ENCODE results near the gene MSMO1. TPM values are rescaled to one million over a fixed set of nuclear protein-coding genes. Genes with fewer than 3 reads are reported as not detected.

MSMO1 gene
- total RNA-seq, 2 donors from 2014 or later, result 12.1 to 15.2 TPM

DNA sequence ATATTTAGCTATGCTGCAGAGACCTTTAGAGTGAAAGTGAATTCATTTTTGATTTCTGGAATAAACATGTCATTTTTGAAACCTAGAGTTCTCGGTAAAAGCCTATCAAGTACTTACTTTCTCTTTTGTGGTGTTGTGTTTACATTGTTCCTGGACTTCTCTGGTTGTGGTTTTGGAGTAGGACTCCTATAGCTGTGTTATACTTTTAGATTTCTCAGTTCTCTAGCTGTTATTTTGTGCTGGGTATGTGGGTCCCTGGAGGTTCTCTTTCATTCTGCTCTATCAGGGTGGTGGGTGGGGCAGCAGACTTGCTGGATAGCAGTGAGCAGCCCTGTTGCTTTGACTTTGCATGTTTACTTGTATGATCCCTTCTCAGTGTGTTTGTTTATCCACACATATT lies 25.6 kb upstream of the MSMO1 start:
- peaks cover 17% of the 10 kb centered on the region for H3K4me1 Mint-ChIP-seq
- no peaks in the 10 kb centered on the region for H3K9me3 ChIP-seq (ENCODE audit: control insufficient read depth, low read length, poor library complexity, severe bottlenecking)
- H3K36me3 Mint-ChIP-seq (ENCODE audit: low read depth), result peaks cover 5% of the 10 kb centered on the region

GRCh38 chr4:165302658-165303057 lies 24.8 kb upstream of the MSMO1 start:
- no peaks in the 10 kb centered on the region for H3K9me3 ChIP-seq (ENCODE audit: control insufficient read depth, low read length, poor library complexity, severe bottlenecking)
- Mint-ChIP-seq H3K27me3 (no peaks in the 10 kb centered on the region), H3K4me1 (peaks cover 17% of the 10 kb centered on the region), H3K27ac (peak overlapping the region; percentile 43), H3K4me3 (no peak overlapping the region), H3K36me3 (ENCODE audit: low read depth) (peaks cover 5% of the 10 kb centered on the region)
- DNase-seq (no peak), ATAC-seq (no peak)

More for the DNA sequence above, 25.6 kb upstream of the MSMO1 start:
- H3K27me3 Mint-ChIP-seq, result no peaks in the 10 kb centered on the region
- H3K4me3 Mint-ChIP-seq, result peak overlapping the region; percentile 90
- peak overlapping the region; percentile 93 for H3K27ac Mint-ChIP-seq
- DNase-seq, result no peak
- peak; percentile 57 for ATAC-seq

DNA sequence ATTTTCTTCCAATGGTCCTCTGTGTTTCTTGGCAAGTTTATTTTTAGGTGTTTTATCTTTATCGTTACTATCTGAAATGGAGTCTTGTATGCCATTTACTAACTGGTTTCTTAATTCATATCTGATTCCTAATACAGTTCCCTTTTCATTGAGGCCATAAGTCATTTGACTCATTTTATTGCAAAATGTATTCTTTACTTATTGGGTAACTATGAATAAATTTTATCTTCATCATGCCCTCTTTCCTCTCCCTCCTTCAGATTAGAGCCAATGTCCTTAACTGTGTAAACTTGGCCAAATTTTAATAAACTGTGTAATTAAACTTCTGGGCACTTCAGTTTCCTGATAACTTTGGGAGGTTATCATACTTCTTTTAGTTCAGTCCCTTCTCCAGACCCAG lies 19.3 kb upstream of the MSMO1 start:
- DNase-seq (no peak), ATAC-seq (no peak)
- H3K4me1 Mint-ChIP-seq, result peaks cover 5% of the 10 kb centered on the region
- no peak overlapping the region for H3K4me3 Mint-ChIP-seq
- H3K27me3 Mint-ChIP-seq, result no peaks in the 10 kb centered on the region
- no peak overlapping the region for H3K27ac Mint-ChIP-seq
- no peaks in the 10 kb centered on the region for H3K9me3 ChIP-seq (ENCODE audit: control insufficient read depth, low read length, poor library complexity, severe bottlenecking)
- peaks cover 7% of the 10 kb centered on the region for H3K36me3 Mint-ChIP-seq (ENCODE audit: low read depth)

GRCh38 chr4:165308606-165309005 lies 18.9 kb upstream of the MSMO1 start:
- DNase-seq (no peak), ATAC-seq (no peak)
- Mint-ChIP-seq H3K27ac (no peak overlapping the region), H3K4me1 (peaks cover 5% of the 10 kb centered on the region), H3K36me3 (ENCODE audit: low read depth) (peaks cover 7% of the 10 kb centered on the region), H3K27me3 (no peaks in the 10 kb centered on the region), H3K4me3 (no peak overlapping the region)
- H3K9me3 ChIP-seq (ENCODE audit: control insufficient read depth, low read length, poor library complexity, severe bottlenecking), result no peaks in the 10 kb centered on the region

DNA sequence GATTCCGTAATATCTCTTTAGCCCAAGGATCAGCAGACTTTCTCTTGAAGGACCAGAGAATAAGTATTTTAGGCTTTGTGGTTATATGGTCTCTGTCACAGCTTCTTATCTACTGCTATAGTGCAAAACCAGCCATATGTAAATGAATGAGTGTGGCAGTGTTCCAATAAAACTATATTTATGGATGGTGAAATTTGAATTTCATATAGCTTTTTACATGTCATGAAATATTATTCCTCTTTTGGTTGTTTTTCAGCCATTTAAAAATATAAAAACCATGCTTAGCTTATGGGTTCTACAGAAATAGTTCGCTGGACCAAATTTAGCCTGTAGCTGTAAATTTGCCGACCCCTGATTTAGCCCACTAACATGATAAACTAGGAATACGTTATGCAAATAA lies 18.0 kb upstream of the MSMO1 start:
- no peak overlapping the region for H3K4me3 Mint-ChIP-seq
- no peaks in the 10 kb centered on the region for H3K9me3 ChIP-seq (ENCODE audit: control insufficient read depth, low read length, poor library complexity, severe bottlenecking)
- H3K36me3 Mint-ChIP-seq (ENCODE audit: low read depth), result peaks cover 7% of the 10 kb centered on the region
- H3K4me1 Mint-ChIP-seq, result peaks cover 2% of the 10 kb centered on the region
- DNase-seq (no peak), ATAC-seq (no peak)
- no peaks in the 10 kb centered on the region for H3K27me3 Mint-ChIP-seq
- H3K27ac Mint-ChIP-seq, result no peak overlapping the region

GRCh38 chr4:165312506-165312905 lies 15.0 kb upstream of the MSMO1 start:
- DNase-seq (no peak), ATAC-seq (no peak)
- Mint-ChIP-seq H3K4me1 (no peaks in the 10 kb centered on the region), H3K36me3 (ENCODE audit: low read depth) (peaks cover 4% of the 10 kb centered on the region), H3K27ac (peak overlapping the region; percentile 16), H3K27me3 (no peaks in the 10 kb centered on the region), H3K4me3 (no peak overlapping the region)
- H3K9me3 ChIP-seq (ENCODE audit: control insufficient read depth, low read length, poor library complexity, severe bottlenecking), result no peaks in the 10 kb centered on the region

GRCh38 chr4:165319030-165319429 lies 8.4 kb upstream of the MSMO1 start:
- ATAC-seq (no peak), DNase-seq (no peak)
- Mint-ChIP-seq H3K27ac (no peak overlapping the region), H3K27me3 (no peaks in the 10 kb centered on the region), H3K4me3 (no peak overlapping the region), H3K4me1 (peaks cover 2% of the 10 kb centered on the region), H3K36me3 (ENCODE audit: low read depth) (no peaks in the 10 kb centered on the region)
- no peaks in the 10 kb centered on the region for H3K9me3 ChIP-seq (ENCODE audit: control insufficient read depth, low read length, poor library complexity, severe bottlenecking)

DNA sequence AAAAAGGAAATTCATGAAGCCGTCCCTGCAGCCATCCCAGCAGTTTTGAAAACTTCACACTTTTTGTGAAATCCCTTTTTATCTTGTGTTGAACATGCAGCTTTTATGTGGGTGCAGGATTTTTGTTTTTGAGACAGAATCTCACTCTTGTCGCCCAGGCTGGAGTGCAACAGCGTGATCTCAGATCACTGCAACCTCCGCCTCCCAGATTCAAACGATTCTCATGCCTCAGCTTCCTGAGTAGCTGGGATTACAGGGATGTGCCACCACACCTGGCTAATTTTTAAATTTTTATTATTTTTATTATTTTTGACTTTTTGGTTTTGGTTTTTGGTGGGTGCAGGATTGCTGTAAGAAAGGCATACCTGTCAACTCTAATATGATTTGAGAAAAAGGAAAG lies 8.0 kb upstream of the MSMO1 start:
- Mint-ChIP-seq H3K27ac (no peak overlapping the region), H3K36me3 (ENCODE audit: low read depth) (no peaks in the 10 kb centered on the region), H3K4me1 (peaks cover 2% of the 10 kb centered on the region), H3K27me3 (no peaks in the 10 kb centered on the region), H3K4me3 (no peak overlapping the region)
- H3K9me3 ChIP-seq (ENCODE audit: control insufficient read depth, low read length, poor library complexity, severe bottlenecking), result no peaks in the 10 kb centered on the region
- ATAC-seq (no peak), DNase-seq (no peak)

DNA sequence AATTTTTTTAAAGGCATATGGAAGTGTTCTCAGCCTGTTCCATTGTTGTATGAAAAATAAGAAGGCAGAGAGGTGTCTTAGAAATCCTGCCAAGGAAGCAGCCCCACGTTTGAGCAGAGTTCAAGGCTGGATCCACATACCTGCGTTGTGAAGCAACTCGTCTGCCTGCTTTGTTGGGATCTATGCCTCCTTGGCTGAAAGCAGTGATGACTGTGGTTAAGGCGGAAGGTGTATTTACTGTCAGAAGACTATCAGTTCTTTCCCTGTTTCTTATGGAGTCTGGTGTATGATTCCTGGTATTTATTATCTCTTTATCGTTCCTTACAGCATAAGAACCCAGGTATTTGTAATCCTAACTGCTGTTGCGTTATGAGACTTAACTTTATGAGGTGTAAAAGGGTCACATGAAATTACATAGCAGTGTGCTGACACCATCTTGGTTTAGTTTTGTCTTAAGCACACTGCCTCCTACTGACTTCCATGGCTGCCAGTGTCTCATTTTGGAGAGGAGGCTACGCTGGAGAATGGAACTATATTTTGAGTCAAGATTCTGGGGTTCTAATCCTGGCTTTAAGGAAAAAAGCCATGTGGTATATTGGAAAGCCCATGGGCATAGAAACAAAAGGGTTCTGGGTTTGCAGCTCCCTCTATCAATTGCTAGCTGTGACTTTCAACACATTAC lies 3.1 kb upstream of the MSMO1 start:
- Mint-ChIP-seq H3K27ac (no peak overlapping the region), H3K4me1 (peaks cover 11% of the 10 kb centered on the region), H3K4me3 (no peak overlapping the region), H3K36me3 (ENCODE audit: low read depth) (no peaks in the 10 kb centered on the region), H3K27me3 (no peaks in the 10 kb centered on the region)
- ATAC-seq, result no peak
- DNase-seq, result no peak
- no peaks in the 10 kb centered on the region for H3K9me3 ChIP-seq (ENCODE audit: control insufficient read depth, low read length, poor library complexity, severe bottlenecking)

DNA sequence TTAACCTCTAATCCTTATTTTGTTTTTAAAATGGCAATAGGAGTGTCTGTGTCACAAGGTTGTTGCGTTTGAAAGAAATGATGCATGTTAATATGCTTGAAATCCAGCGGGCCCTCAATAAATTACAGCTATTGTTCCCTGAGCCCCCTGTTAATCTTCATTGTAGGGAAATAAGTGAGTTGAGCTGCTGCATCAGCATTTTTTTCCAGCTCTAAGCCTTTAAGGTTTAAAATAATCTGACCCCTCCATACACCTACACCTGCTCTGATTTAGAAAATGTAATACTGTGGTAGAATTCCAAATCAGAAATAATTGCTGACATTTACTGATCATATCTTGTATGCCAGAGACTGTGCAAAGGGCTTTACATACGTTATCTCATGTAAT lies 2.6 kb upstream of the MSMO1 start:
- DNase-seq, result no peak
- Mint-ChIP-seq H3K4me3 (no peak overlapping the region), H3K4me1 (peaks cover 14% of the 10 kb centered on the region), H3K36me3 (ENCODE audit: low read depth) (no peaks in the 10 kb centered on the region), H3K27ac (no peak overlapping the region), H3K27me3 (no peaks in the 10 kb centered on the region)
- H3K9me3 ChIP-seq (ENCODE audit: control insufficient read depth, low read length, poor library complexity, severe bottlenecking), result no peaks in the 10 kb centered on the region
- ATAC-seq, result no peak

- no peak for ATAC-seq
- no peak for DNase-seq
- H3K27me3 Mint-ChIP-seq, result no peaks in the 10 kb centered on the region
- no peak overlapping the region for H3K4me3 Mint-ChIP-seq
- H3K36me3 Mint-ChIP-seq (ENCODE audit: low read depth), result no peaks in the 10 kb centered on the region
- H3K4me1 Mint-ChIP-seq, result peaks cover 21% of the 10 kb centered on the region
- H3K27ac Mint-ChIP-seq, result no peak overlapping the region
- no peaks in the 10 kb centered on the region for H3K9me3 ChIP-seq (ENCODE audit: control insufficient read depth, low read length, poor library complexity, severe bottlenecking)
These were observed 1.5 kb upstream of the MSMO1 start for GRCh38 chr4:165325732-165326512.

GRCh38 chr4:165326831-165327210 lies 648 bp upstream of the MSMO1 start:
- DNase-seq (no peak), ATAC-seq (no peak)
- Mint-ChIP-seq H3K36me3 (ENCODE audit: low read depth) (peaks cover 3% of the 10 kb centered on the region), H3K4me3 (no peak overlapping the region), H3K4me1 (peaks cover 26% of the 10 kb centered on the region), H3K27ac (no peak overlapping the region), H3K27me3 (no peaks in the 10 kb centered on the region)
- no peaks in the 10 kb centered on the region for H3K9me3 ChIP-seq (ENCODE audit: control insufficient read depth, low read length, poor library complexity, severe bottlenecking)

DNA sequence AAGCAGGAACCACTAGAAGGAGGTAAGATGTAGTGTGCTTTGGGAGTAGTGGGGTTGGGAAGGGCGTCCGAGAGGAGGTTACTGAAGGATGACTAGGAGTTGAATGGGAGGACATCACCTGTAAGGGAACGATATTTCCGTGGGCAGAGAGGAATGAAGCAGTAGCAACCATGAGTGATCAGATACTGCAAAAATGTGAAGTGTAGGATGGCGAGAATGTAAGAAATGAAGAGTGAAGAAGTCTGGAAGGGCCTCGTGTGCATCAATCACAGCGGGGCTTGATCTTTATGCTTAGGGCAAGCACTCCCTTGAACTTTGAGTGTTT lies 594 bp downstream of the MSMO1 start:
- H3K27ac Mint-ChIP-seq, result no peak overlapping the region

DNA sequence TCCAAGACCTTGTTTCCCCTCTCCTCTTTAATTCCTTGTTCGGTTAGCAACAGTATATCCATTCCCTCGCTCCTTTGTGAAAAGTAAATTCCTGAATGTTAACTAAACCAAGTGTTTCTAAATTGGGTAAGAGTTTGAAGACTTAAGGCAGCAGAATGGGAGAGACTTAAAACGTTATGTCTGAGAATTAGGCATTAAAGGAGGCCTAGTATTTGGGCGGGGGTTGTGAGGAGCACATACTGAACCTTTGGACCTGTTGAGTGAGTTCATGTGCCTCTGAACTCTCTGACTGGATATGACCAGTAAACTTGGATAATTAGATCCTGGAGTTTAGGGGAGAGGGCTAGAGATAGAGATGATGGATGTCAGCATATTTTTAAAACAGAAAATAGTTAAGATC lies 1.2 kb downstream of the MSMO1 start:
- DNase-seq, result no peak
- H3K27me3 Mint-ChIP-seq, result no peaks in the 10 kb centered on the region
- no peak overlapping the region for H3K27ac Mint-ChIP-seq
- no peak for ATAC-seq
- H3K36me3 Mint-ChIP-seq (ENCODE audit: low read depth), result peaks cover 3% of the 10 kb centered on the region
- no peaks in the 10 kb centered on the region for H3K9me3 ChIP-seq (ENCODE audit: control insufficient read depth, low read length, poor library complexity, severe bottlenecking)
- H3K4me3 Mint-ChIP-seq, result no peak overlapping the region
- peaks cover 35% of the 10 kb centered on the region for H3K4me1 Mint-ChIP-seq

More for the DNA sequence above, 594 bp downstream of the MSMO1 start:
- no peak overlapping the region for H3K4me3 Mint-ChIP-seq
- ATAC-seq (no peak), DNase-seq (no peak)
- H3K4me1 Mint-ChIP-seq, result peaks cover 35% of the 10 kb centered on the region
- H3K27me3 Mint-ChIP-seq, result no peaks in the 10 kb centered on the region
- no peaks in the 10 kb centered on the region for H3K9me3 ChIP-seq (ENCODE audit: control insufficient read depth, low read length, poor library complexity, severe bottlenecking)
- H3K36me3 Mint-ChIP-seq (ENCODE audit: low read depth), result peaks cover 3% of the 10 kb centered on the region

All from T-helper 17 cell (primary cell).